Vagina (tissue), 2 donors: ENCODE measurements around the gene PLD3.

Experiments
- POLR2A ChIP-seq, 2 donors: fragments of 450-650 bp; IDR thresholded peaks; one replicate each; pipeline ENCODE4 v1.6.1; 2017; ENCODE audit warnings: antibody characterized with exemption in 2 of 2, mild to moderate bottlenecking in 2 of 2, moderate library complexity in 2 of 2
- TF ChIP-seq, protein P1 (sequence below), 3 experiments: fragments of 450-650 bp in 2 of 3; fragments of 200-600 bp in 1 of 3; sonication (generic) in 1 of 3; IDR thresholded peaks; one replicate each; pipeline ENCODE4 v1.5.1; 2017 to 2019; ENCODE audit warnings: antibody characterized with exemption in 3 of 3, mild to moderate bottlenecking in 2 of 3, moderate library complexity in 2 of 3

DNA sequence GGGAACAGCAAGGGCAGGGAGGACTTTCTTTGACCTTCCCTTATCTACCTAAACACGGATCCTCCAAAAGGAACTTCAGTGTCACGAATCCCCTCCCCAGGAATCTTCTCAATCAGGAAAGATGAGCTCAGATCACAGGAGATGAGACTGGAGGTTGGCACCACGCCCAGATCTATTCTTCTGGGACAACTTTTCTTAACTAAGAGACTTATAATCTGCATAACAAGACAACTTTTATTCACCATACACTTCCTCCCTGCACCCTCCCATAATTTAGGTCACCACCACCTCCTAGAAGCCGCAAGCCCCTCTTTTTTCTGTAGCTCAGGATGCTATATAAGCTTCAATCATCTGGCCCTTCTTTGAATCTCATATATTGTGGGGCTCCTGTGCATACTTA lies 44.2 kb upstream of the PLD3 start:
- TF ChIP-seq, protein P1, sequence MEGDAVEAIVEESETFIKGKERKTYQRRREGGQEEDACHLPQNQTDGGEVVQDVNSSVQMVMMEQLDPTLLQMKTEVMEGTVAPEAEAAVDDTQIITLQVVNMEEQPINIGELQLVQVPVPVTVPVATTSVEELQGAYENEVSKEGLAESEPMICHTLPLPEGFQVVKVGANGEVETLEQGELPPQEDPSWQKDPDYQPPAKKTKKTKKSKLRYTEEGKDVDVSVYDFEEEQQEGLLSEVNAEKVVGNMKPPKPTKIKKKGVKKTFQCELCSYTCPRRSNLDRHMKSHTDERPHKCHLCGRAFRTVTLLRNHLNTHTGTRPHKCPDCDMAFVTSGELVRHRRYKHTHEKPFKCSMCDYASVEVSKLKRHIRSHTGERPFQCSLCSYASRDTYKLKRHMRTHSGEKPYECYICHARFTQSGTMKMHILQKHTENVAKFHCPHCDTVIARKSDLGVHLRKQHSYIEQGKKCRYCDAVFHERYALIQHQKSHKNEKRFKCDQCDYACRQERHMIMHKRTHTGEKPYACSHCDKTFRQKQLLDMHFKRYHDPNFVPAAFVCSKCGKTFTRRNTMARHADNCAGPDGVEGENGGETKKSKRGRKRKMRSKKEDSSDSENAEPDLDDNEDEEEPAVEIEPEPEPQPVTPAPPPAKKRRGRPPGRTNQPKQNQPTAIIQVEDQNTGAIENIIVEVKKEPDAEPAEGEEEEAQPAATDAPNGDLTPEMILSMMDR (IDR thresholded peaks at IDR 0.05): no peak
- TF ChIP-seq POLR2A (IDR thresholded peaks at IDR 0.05): no peak
